GM18498 (cell line): ENCODE measurements around the gene EMC9.

Experiments
- ATAC-seq: cut with Tn5 transposase; IDR thresholded peaks from one replicate; pipeline ENCODE4 v1.9.1; 2021; ENCODE audit warnings: mild to moderate bottlenecking, moderate library complexity; ENCODE audit not compliant: unreplicated experiment

The EMC9 gene

DNA sequence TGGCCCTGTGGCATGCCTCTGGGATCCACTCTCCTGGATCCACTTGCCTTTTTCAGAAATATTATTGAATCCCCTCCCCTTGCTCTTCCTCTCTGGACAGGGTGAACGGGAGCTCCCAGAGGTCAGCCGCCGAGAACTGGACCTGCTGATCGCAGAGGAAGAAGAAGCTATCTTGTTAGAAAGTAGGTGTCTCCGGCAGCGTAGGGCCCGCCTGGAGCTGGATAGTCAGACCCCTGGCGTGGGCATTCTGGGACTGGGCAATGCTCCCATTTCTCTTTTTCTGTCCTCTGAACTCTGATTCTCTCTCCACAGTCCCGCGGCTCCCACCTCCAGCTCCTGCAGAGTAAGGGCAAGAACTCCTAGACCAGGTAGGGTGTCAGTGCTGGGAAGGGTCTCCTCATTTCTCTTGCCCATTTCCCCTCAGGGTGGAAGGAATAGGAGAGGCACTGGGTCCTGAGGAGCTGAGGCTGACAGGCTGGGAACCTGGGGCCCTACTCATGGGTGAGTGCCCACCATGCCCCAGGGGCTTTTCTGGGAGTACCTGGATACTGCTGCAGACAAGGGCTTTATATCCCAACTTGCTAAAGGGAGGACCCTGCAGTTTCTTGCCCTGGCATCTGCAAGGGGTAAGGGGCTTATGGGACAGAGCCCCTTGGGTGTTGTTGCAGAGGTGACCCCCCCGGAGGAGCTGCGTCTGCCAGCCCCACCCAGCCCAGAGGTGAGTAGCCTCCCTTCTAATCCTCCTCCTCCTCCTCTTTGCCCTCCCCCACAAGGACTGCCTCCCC, 35.8 kb upstream of the EMC9 start:
- no peak for ATAC-seq

DNA sequence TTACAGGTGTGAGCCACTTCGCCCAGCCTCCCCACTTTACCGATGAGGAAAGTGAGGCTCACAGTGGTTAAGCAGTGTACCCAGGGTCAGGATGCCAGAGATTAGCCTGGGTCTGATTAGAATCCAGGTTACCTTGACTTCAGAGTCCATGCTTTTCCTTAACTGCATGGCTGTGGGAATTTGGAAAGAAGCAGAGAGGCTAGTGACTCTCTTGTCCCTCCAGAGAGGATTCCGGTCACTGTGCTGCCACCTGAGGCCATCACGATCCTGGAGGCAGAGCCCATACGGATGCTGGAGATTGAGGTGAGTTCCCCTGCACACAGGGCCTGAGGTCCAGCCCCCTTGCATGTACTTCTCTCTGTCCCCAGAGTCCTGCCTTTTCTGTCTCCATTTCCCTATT, 35.2 kb upstream of the EMC9 start:
- ATAC-seq, result no peak

DNA sequence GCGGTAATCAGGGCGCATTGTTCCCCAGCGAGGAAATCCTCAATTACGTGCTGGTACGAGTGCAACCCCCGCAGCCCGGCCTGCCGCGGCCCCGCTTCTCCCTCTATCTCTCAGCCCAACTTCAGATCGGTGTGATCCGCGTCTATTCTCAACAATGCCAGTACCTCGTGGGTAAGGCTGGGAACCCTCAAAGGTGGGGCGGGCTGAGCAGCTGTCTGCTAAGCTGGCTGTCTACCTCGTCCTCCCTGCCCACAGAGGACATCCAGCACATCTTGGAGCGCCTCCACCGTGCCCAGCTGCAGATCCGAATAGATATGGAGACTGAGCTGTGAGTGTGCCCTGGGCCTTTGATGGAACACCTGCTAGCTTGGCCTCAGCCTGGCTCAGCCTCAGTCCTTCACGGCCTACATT, 31.5 kb upstream of the EMC9 start:
- ATAC-seq, result no peak

DNA sequence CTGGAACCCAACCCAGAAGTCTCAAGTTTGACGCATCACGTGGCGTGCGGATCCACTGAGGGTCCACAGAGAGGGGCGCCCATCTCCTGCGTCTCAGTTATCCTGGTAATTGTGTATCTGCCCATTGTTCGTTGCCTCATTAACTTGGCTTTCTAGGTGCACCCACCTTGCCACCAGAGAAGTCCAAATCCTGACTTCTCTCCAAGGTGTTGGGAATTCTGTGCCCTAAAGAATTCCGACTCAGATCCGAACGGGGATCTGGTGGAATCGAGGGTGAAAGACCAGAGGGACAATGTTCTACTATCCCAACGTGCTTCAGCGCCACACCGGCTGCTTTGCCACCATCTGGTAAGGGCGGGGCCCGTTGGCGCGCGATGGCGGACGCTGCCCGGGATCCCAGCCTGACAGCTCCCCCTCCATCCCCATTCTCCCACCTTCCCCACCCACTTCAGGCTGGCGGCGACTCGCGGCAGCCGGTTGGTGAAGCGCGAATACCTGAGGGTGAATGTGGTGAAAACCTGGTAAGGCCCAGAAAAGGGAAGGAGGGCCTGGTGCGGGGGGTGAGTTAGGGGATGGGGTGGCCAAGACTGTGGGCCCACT, 31.0 kb upstream of the EMC9 start:
- ATAC-seq, result no peak

DNA sequence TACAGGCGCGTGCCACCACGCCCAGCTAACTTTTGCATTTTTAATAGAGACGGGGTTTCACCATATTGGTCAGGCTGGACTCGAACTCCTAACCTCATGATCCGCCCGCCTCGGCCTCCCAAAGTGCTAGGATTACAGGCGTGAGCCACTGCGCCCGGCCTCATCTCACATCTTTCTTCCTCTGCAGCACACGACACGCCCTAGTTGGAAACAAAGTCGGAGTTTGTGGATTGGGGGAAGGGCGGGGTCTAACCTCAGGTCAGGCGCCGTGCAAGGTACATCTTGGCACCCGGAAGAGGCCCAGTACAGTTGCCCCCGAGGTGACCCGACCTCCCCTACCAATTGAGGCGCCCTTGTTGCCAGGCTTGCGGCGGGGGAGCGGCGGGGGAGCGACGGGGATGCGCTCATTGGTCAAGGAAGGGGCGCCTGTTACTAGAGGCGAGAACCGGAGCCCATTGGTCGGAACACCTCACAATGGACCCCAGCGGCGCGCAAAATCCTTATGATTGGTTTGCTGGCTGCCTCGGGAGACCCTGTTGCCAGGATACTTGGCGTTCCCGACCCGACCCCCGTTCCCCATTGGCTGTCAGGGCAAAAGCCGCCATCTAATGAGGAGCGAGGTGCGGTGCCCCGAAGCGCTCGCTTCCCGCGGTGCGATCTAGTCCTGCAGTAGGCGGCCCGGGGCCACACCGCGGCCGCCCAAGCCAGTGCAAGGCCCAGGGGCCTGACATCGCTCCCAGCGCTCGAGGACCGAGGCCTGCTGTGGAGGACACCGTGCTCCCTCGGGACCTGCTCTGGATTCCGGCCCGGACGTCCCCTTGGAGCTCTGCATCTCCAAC, 30.2 kb upstream of the EMC9 start, which contains the start of gene REC8:
TSS of gene REC8 (plus strand) at position 659 of the 839 bp plus-strand sequence. CDS start 473 bp downstream, outside the sequence.
- peak; percentile 82 for ATAC-seq

DNA sequence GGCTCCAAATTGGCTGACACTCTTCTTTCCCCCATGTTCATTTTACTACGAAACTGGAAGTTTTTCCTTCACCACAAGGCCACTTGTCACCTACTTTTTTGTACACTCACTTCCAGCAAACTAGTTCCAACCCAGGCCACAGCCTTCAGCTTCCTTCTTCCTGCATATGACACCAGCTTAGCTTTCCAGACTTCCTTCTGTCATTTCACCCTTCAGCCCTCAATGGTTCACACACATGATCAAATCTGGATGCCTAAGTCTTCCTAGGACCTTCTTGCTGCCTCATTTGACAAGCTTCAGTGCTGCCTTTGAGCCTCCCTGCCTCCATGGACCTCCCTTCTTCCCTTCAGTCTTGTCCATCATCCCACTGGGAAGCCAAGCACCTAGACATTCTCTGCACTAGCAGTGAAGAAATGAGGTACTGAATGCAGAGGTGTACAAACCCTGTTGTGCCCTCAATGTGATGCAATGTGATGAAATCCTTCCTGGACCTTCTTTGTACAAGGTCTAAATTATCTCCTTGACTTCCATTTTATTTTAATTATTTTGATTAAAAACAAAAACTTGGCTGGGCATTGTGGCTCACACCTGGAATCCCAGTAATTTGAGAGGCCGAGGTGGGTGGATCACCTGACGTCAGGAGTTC, 26.2 kb upstream of the EMC9 start:
- ATAC-seq, result no peak

DNA sequence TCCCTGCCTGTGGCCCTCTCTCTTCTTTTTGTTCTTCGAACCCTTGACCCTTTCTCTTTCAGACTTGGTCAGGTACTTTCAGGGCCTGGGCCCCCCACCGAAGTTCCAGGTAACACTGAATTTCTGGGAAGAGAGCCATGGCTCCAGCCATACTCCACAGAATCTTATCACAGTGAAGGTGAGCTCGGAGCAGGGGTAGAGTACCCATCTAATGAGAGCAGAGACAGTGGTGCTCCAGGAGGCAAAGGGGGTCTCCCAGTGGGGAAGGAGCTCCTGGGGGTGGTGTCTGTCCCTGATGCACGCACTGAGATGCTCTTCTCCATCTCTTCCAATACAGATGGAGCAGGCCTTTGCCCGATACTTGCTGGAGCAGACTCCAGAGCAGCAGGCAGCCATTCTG, 24.4 kb upstream of the EMC9 start:
- no peak for ATAC-seq

DNA sequence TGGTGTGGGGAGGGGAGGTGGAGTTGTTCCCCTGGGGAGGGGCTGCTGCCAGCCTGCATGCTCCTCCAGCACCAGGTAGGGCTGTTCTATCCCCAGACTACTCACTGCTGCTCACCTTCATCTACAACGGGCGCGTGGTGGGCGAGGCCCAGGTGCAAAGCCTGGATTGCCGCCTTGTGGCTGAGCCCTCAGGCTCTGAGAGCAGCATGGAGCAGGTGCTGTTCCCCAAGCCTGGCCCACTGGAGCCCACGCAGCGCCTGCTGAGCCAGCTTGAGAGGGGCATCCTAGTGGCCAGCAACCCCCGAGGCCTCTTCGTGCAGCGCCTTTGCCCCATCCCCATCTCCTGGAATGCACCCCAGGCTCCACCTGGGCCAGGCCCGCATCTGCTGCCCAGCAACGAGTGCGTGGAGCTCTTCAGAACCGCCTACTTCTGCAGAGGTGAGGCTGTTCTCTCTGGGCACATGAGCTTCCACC, 23.2 kb upstream of the EMC9 start:
- no peak for ATAC-seq

DNA sequence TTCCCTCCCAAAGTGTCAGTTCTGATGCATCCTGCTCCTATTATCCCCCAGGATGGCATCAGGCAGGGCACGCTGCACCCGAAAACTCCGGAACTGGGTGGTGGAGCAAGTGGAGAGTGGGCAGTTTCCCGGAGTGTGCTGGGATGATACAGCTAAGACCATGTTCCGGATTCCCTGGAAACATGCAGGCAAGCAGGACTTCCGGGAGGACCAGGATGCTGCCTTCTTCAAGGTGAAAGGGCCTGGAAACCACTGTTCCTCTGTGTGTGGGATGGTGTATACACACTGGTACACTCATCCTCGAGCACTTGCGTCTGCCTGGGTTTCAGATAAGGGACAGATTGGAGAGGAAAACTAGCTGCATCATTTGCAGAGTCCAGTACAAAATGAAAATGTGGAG, 20.7 kb upstream of the EMC9 start:
- ATAC-seq, result no peak

DNA sequence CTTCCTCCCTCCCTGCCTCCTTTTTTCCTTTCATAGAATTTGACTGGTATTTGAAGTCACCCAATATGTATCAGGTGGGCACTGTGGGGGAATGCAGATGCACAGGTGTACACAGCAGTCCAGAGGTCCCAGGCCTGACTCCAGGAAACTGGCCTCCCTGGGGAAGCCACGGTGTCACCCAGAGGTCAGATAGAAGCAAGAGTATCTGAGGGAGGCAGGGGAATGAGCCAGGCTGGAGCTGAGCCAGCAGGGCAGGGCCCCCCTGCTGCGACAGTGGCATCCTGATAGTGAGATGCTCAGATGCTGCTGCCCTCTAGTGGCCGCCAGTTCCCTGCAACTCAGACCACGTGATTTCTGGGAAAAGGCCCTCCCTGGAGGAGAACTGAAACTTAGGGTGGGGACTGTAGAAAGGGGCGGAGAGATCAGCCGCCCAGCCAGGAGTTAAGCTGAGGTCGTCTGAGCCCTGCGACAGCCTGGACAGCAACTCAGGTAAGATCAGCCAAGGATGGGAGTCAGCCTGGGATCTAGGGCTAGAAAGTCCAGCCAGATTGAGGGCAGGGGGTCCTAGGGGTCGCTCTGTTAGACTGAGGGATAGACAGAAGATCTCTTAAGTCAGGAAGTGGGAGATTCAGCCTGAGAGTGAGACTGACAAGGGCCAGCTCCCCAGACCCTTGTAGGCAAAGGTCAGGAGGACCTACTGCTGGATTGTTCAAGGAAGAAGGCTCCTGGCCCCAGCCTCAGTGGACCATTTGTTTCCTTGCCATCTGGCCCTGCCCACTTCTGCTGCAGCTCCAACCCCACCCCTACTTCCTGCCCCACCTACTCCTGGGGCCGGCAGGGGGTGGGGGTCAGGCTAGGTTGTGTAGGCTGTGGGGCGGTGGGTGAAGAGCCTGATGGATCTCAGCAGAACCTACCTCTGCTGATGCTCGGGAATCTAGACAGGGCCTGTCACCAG, 19.7 kb upstream of the EMC9 start, which contains the start of gene IRF9:
TSS of gene IRF9 (plus strand) at position 416 of the 955 bp plus-strand sequence. CDS start 880 bp downstream, outside the sequence.
- ATAC-seq, result peak; percentile 80

DNA sequence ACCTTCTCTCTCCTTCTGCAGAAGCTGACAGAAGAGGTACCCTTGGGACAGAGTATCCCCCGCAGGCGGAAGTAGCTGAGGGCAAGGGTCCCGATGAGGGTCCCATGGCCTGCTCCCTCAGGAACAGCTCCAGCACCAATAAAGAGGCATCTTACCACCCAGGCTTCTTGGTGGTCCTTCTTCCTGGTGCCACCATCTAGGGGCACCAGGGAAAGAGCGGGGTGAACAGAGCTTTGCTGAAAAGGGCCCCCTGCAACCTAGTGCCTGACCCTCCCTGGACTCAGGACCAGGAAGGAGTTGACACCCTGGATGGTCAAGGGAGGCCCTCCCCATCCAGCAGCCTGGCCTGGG, 19.1 kb upstream of the EMC9 start:
- ATAC-seq, result peak; percentile 13

DNA sequence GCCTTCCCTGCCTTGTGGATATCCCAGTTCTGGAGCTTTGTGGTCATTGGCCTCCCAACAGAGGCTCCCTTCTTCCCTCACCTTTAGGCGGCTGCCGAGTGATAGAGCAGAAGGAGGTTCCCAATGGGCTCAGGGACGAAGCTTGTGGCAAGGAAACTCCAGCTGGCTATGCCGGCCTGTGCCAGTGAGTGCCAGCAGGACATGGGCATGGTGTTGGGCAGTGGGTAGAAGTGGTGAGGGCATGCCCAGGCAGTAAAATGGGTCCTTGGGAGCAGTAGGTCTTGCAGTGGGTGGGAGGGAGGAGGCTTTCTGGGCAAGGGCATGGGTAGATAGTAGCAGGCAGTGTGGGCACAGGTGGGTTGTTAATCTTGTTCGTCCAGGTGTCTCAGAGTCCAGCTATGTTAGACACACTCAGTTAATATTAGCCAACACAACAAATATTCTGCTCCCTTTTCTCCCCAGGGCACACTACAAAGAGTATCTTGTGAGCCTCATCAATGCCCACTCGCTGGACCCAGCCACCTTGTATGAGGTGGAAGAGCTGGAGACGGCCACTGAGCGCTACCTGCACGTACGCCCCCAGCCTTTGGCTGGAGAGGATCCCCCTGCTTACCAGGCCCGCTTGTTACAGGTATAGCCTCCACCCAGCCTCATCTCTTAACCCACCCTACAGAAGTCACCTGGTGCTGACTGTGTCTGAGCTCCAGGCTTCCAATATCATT, 18.5 kb upstream of the EMC9 start:
- ATAC-seq, result no peak

DNA sequence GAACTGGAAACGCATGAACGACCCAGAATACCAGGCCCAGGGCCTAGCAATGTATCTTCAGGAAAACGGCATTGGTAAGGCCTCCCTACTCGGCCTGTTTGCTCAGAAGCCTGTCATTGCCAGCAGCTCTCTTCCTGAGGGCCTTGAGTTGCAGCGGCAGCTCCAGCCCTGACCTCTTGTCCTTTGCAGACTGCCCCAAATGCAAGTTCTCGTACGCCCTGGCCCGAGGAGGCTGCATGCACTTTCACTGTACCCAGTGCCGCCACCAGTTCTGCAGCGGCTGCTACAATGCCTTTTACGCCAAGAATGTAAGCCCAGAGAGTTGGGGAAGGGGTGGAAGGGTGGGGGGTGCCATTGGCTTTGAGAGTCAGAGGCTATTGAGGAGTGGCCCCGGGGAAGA, 15.9 kb upstream of the EMC9 start:
- no peak for ATAC-seq

DNA sequence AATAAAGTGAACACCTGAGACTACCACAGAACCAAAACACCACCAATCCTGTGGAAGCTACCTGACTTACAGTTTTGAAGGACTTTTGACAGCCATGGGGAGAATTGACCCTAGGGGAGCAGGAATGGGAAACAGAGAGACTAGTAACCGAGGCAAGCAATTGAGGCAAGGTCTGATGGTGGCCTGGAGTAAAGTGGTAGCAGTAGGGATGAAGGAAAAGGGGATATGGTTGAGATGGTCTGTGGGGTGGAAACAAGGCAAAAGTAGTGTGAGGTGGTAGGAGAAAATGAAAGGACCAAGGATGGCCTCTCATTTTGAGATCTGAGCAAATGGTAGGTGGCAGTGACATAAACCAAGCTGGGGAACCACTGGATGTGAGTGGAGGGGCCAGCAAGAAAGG, 15.4 kb upstream of the EMC9 start:
- ATAC-seq, result no peak

DNA sequence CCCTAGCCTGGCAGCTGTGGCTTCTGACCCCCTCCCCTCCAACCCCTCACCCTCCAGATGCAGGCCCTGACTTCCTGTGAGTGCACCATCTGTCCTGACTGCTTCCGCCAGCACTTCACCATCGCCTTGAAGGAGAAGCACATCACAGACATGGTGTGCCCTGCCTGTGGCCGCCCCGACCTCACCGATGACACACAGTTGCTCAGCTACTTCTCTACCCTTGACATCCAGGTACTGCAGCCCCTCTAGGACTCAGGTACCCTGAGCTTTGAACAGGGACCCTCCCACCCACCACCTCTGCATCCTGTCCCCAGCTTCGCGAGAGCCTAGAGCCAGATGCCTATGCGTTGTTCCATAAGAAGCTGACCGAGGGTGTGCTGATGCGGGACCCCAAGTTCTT, 13.7 kb upstream of the EMC9 start:
- ATAC-seq, result no peak

DNA sequence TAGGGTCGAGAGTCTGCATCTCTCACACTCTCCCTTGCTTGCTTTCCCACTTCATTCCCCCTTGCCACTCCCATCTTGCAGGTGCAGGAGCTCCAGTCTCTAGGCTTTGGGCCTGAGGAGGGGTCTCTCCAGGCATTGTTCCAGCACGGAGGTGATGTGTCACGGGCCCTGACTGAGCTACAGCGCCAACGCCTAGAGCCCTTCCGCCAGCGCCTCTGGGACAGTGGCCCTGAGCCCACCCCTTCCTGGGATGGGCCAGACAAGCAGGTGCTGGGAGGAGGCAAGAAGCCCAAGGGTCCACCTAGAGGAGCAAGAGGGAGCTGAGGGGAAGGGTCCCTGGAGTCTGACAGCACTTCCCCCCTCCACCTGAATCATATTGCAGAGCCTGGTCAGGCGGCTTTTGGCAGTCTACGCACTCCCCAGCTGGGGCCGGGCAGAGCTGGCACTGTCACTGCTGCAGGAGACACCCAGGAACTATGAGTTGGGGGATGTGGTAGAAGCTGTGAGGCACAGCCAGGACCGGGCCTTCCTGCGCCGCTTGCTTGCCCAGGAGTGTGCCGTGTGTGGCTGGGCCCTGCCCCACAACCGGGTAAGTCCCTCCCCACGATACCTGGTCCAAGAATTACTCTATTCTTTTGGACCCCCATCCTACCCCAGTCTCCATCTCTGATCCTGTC, 10.2 kb upstream of the EMC9 start:
- no peak for ATAC-seq

DNA sequence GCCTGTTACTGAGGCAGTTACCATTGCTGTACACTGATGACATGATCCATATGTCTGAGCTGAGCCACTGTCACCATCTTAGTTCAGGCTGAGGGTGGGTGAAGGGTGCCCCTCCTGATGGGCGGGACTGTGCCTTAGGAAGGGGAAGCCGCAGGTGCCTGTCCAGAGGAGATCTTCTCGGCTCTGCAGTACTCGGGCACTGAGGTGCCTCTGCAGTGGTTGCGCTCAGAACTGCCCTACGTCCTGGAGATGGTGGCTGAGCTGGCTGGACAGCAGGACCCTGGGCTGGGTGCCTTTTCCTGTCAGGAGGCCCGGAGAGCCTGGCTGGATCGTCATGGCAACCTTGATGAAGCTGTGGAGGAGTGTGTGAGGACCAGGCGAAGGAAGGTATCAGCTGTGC, 9.6 kb upstream of the EMC9 start:
- no peak for ATAC-seq

DNA sequence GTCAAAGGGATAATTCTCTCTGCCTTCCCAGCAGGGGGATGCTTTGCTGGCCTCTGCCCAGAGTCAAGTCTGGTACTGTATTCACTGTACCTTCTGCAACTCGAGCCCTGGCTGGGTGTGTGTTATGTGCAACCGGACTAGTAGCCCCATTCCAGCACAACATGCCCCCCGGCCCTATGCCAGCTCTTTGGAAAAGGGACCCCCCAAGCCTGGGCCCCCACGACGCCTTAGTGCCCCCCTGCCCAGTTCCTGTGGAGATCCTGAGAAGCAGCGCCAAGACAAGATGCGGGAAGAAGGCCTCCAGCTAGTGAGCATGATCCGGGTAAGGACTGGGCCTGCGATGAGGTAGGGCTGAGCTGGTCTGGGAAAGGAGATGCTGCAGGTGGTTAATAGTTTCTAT, 9.2 kb upstream of the EMC9 start:
- ATAC-seq, result no peak

DNA sequence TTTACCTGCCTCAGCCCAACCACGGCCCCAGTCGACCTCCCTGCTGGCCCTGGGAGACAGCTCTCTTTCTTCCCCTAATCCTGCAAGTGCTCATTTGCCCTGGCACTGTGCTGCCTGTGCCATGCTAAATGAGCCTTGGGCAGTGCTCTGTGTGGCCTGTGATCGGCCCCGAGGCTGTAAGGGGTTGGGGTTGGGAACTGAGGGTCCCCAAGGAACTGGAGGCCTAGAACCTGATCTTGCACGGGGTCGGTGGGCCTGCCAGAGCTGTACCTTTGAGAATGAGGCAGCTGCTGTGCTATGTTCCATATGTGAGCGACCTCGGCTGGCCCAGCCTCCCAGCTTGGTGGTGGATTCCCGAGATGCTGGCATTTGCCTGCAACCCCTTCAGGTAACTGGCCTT, 8.7 kb upstream of the EMC9 start:
- ATAC-seq, result no peak
